Epithelial cell of esophagus (primary cell): ENCODE data around the gene DUSP1.
"Not testable (repeated sequence)": the region's sequence is repeated elsewhere in the genome, so short reads cannot be mapped to it uniquely, and the experiment has no call there.

Source experiments
- DNase-seq: peaks from one replicate; pipeline ENCODE4 v3.0.0; 2010; ENCODE audit warnings: low read depth
- H3K4me3 ChIP-seq: 2 replicates; pipeline ENCODE4 v1.5.1; 2011; ENCODE audit warnings: mild to moderate bottlenecking, low read length, control low read depth
- TF ChIP-seq, protein P1 (sequence below): IDR thresholded peaks from 2 replicates; pipeline ENCODE4 v1.5.1; 2011; ENCODE audit warnings: low read depth, mild to moderate bottlenecking, low read length, control low read depth, inconsistent platforms; ENCODE audit not compliant: insufficient read depth; ENCODE audit errors: missing control alignments

DUSP1 gene

DNA sequence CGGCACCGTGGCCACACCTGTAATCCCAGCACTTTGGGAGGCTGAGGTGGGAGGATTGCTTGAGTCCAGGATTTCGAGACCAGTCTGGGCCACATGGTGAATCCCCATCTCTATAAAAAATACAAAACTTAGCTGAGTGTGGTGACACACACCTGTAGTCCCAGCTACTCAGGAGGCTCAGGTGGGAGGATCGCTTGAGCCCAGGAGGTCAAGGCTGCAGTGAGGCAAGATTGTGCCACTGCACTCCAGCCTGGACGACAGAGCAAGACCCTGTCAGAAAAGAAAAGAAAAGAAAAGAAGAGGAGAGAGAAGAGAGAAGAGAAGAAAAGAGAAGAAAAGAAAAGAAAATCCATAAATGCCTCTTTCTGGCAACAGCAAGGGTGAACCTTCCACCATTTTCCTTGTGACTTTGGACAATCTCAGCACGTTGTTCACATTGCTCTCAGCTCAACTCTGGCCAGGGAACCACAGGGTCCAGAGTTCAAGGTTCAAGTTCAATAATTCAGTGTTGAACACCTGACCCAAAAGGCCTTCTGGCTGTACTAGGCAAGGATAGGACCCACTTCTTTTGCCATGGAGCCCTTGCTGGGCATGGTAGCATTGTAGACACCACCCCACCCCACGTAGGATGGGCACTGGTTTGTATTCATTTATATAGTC is 14.6 kb upstream of the DUSP1 start:
- no peak for DNase-seq
- H3K4me3 ChIP-seq: no peak overlapping the region
- TF ChIP-seq, protein P1, sequence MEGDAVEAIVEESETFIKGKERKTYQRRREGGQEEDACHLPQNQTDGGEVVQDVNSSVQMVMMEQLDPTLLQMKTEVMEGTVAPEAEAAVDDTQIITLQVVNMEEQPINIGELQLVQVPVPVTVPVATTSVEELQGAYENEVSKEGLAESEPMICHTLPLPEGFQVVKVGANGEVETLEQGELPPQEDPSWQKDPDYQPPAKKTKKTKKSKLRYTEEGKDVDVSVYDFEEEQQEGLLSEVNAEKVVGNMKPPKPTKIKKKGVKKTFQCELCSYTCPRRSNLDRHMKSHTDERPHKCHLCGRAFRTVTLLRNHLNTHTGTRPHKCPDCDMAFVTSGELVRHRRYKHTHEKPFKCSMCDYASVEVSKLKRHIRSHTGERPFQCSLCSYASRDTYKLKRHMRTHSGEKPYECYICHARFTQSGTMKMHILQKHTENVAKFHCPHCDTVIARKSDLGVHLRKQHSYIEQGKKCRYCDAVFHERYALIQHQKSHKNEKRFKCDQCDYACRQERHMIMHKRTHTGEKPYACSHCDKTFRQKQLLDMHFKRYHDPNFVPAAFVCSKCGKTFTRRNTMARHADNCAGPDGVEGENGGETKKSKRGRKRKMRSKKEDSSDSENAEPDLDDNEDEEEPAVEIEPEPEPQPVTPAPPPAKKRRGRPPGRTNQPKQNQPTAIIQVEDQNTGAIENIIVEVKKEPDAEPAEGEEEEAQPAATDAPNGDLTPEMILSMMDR: no peak

DNA sequence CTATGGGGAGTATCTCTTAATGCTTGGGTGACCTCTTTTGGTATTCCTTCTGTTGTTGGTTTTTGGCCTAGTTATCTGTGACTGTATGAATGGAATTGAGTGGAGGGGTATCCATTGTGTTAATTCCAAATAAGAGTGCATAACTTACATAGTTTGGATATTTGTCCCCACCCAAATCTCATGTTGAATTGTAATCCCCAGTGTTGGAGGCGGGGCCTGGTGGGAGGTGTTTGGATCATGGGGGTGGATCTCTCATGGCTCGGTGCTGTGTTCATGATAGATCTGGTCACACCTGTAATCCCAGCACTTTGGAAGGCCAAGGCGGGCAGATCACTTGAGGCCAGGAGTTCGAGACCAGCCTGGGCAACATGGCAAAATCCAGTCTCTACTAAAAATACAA is 13.2 kb upstream of the DUSP1 start:
- H3K4me3 ChIP-seq, DNase-seq: not testable (repeated sequence)

DNA sequence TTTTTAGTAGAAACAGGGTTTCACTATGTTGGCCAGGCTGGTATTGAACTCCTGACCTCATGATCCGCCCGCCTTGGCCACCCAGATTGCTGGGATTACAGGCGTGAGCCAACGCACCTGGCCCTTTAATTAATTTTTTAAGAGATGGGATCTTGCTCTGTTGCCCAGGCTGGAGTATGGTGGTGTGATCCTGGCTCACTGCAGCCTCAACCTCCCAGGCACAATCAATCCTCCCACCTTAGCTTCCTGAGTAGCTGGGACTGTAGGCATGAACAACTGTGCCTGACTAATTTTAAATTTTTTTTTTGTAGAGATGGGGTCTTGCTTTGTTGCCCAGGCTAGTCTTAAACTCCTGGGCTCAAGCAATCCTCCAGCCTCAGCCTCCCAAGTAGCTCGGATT is 12.3 kb upstream of the DUSP1 start:
- not testable (repeated sequence) for DNase-seq

GRCh38 chr5:172782169-172783039 is 11.4 kb upstream of the DUSP1 start:
- TF ChIP-seq, protein P1: no peak
- no peak overlapping the region for H3K4me3 ChIP-seq
- DNase-seq: peak; percentile 69

More for the DNA sequence above, 12.3 kb upstream of the DUSP1 start:
- H3K4me3 ChIP-seq: not testable (repeated sequence)

GRCh38 chr5:172779691-172780341 is 8.8 kb upstream of the DUSP1 start:
- H3K4me3 ChIP-seq: no peak overlapping the region
- TF ChIP-seq, protein P1: no peak
- DNase-seq: no peak

DNA sequence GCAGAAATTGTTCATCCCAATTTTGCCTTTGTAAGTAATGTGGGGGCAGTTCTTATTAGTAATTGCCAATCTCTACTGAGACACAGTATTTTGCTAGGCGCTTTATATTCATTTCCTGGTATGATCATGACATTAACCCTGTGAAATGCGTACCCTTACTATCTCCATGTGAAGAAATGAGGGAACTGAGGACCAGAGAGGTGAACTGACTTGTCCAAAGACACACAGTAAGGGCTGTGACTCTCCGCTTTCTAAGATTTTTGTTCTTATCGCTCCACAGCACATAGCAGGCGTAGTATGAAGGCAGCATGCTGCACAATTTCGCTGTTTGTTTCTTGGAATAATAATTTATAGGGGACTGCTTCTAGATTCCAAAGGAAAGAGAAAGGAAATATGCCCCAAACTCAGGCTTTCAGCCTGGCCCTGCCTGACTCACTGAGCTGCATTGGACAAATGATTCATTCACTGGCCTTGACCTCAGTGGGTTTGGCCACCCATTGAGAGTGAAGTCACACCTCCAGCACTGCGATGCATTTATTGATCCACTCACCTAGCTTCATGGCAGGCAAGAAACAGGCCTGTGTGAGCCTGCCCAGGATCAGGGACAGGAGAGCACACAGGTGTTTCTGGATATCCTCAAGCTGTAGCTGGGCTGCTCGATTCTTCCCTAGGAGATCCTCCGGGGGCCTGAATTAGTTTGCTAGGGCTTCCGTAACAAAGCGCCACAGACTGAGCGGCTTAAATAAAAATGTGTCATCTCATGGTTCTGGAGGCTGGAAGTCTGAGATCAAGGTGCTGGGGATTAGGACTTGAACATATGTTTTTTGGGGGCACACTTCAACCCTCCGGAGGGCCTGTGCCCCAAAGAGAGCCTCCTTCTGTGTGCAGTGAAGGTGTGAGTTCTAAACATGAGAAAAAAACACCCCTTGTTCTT is 7.2 kb upstream of the DUSP1 start:
- H3K4me3 ChIP-seq: peak overlapping the region; percentile 7
- TF ChIP-seq, protein P1: no peak
- DNase-seq: peak; percentile 95

GRCh38 chr5:172776235-172776594 is 5.2 kb upstream of the DUSP1 start:
- no peak overlapping the region for H3K4me3 ChIP-seq
- no peak for DNase-seq
- TF ChIP-seq, protein P1: no peak
